ENCODE data around the gene MIB1.

MIB1 gene

GRCh38 chr18:21757833-21758232, 17.2 kb downstream of the MIB1 start:
- TF ChIP-seq TOX (CRISPR knock-in tag; IDR thresholded peaks at IDR 0.05; ENCODE audit: borderline replicate concordance) (no peak), ZNF565 (CRISPR knock-in tag; conservative IDR thresholded peaks at IDR 0.05; ENCODE audit: low read depth) (no peak), GLIS3 (CRISPR knock-in tag; IDR thresholded peaks at IDR 0.05) (no peak), OSR1 (CRISPR knock-in tag; IDR thresholded peaks at IDR 0.05) (no peak)
- ATAC-seq, result no peak

- ATAC-seq, result no peak
- TF ChIP-seq ISL1 (CRISPR knock-in tag; IDR thresholded peaks at IDR 0.05) (no peak), ARNTL (CRISPR knock-in tag; IDR thresholded peaks at IDR 0.05; ENCODE audit: borderline replicate concordance, low read depth) (no peak), ZFP3 (CRISPR knock-in tag; IDR thresholded peaks at IDR 0.05) (no peak), ZNF70 (CRISPR knock-in tag; IDR thresholded peaks at IDR 0.05) (no peak), PPARA (CRISPR knock-in tag; IDR thresholded peaks at IDR 0.05; ENCODE audit: borderline replicate concordance) (no peak), CSRNP3 (CRISPR knock-in tag; IDR thresholded peaks at IDR 0.05) (no peak), PATZ1 (CRISPR knock-in tag; IDR thresholded peaks at IDR 0.05; ENCODE audit: borderline replicate concordance) (no peak)
These were observed 19.2 kb downstream of the MIB1 start for GRCh38 chr18:21759836-21760235.

GRCh38 chr18:21760321-21760720, 19.7 kb downstream of the MIB1 start:
- no peak for TF ChIP-seq CSDC2 (CRISPR knock-in tag; IDR thresholded peaks at IDR 0.05)
- no peak for TF ChIP-seq ISL1 (CRISPR knock-in tag; IDR thresholded peaks at IDR 0.05)
- TF ChIP-seq RARB (CRISPR knock-in tag; IDR thresholded peaks at IDR 0.05), result no peak
- no peak for TF ChIP-seq ZNF70 (CRISPR knock-in tag; IDR thresholded peaks at IDR 0.05)
- no peak for TF ChIP-seq GLIS3 (CRISPR knock-in tag; IDR thresholded peaks at IDR 0.05)
- no peak for TF ChIP-seq CREB5 (CRISPR knock-in tag; IDR thresholded peaks at IDR 0.05; ENCODE audit: low read depth)
- TF ChIP-seq TOX (CRISPR knock-in tag; IDR thresholded peaks at IDR 0.05; ENCODE audit: borderline replicate concordance), result no peak
- no peak for ATAC-seq

- TF ChIP-seq ISL1 (CRISPR knock-in tag; IDR thresholded peaks at IDR 0.05) (no peak), BACH2 (CRISPR knock-in tag; IDR thresholded peaks at IDR 0.05; ENCODE audit: borderline replicate concordance) (no peak), PATZ1 (CRISPR knock-in tag; IDR thresholded peaks at IDR 0.05; ENCODE audit: borderline replicate concordance) (no peak), TCF4 (CRISPR knock-in tag; IDR thresholded peaks at IDR 0.05; ENCODE audit: borderline replicate concordance) (no peak), OSR1 (CRISPR knock-in tag; IDR thresholded peaks at IDR 0.05) (no peak), PPARA (CRISPR knock-in tag; IDR thresholded peaks at IDR 0.05; ENCODE audit: borderline replicate concordance) (no peak), ARNTL (CRISPR knock-in tag; IDR thresholded peaks at IDR 0.05; ENCODE audit: borderline replicate concordance, low read depth) (no peak), ZNF70 (CRISPR knock-in tag; IDR thresholded peaks at IDR 0.05) (no peak)
These were observed 21.0 kb downstream of the MIB1 start for GRCh38 chr18:21761471-21762115.

GRCh38 chr18:21762181-21762772, 21.7 kb downstream of the MIB1 start:
- no peak for ATAC-seq
- TF ChIP-seq SNAI2 (CRISPR knock-in tag; IDR thresholded peaks at IDR 0.05) (no peak), POU6F1 (CRISPR knock-in tag; IDR thresholded peaks at IDR 0.05; ENCODE audit: borderline replicate concordance, low read depth) (no peak), ZNF565 (CRISPR knock-in tag; conservative IDR thresholded peaks at IDR 0.05; ENCODE audit: low read depth) (no peak), ZFP3 (CRISPR knock-in tag; IDR thresholded peaks at IDR 0.05) (no peak), GLIS3 (CRISPR knock-in tag; IDR thresholded peaks at IDR 0.05) (no peak), ZNF70 (CRISPR knock-in tag; IDR thresholded peaks at IDR 0.05) (no peak)

More at GRCh38 chr18:21761471-21762115, 21.0 kb downstream of the MIB1 start:
- ATAC-seq, result no peak

All from SK-N-SH treated with all-trans-retinoic acid at 6 μM for 48 hours (cell line).